ENCODE data around the gene PANK3.

The PANK3 gene

GRCh38 chr5:168591302-168592013, 12.3 kb upstream of the PANK3 start:
- TF ChIP-seq CTCF (IDR thresholded peaks at IDR 0.05), result no peak

GRCh38 chr5:168590666-168591065, 11.5 kb upstream of the PANK3 start:
- no peak for TF ChIP-seq CTCF (IDR thresholded peaks at IDR 0.05)

- no peak for TF ChIP-seq CTCF (IDR thresholded peaks at IDR 0.05)
These were observed 8.8 kb upstream of the PANK3 start for GRCh38 chr5:168587987-168588386.

- TF ChIP-seq CTCF (IDR thresholded peaks at IDR 0.05), result no peak
These were observed 6.1 kb upstream of the PANK3 start for GRCh38 chr5:168585119-168585856.

- TF ChIP-seq CTCF (IDR thresholded peaks at IDR 0.05), result no peak
These were observed 4.7 kb upstream of the PANK3 start for GRCh38 chr5:168583742-168584482.

- TF ChIP-seq CTCF (IDR thresholded peaks at IDR 0.05), result no peak
These were observed 1.0 kb upstream of the PANK3 start for GRCh38 chr5:168580227-168580508.

GRCh38 chr5:168579488-168580226, 489 bp upstream of the PANK3 start:
- TF ChIP-seq CTCF (IDR thresholded peaks at IDR 0.05), result no peak

All from LNCAP (cell line).